Body of pancreas (tissue), 4 donors: Measurements from ENCODE around the gene MGAT5. TPM values are rescaled to one million over a fixed set of nuclear protein-coding genes. Genes with fewer than 3 reads are reported as not detected.

ENCODE experiments used
- ATAC-seq: fragments of 150-250 bp; one replicate; pipeline ENCODE4 v1.9.1; 2016
- DNase-seq, 4 donors: peaks; one replicate each; pipeline ENCODE4 v3.0.0-alpha.2; 2019
- H3K27ac ChIP-seq, 4 donors: fragments of 200-600 bp; sonication (generic); 1 replicate in 3 of 4; 2 replicates in 1 of 4; pipeline versions ENCODE4 v1.5.1 to v1.6.1; 2016 to 2019; ENCODE audit warnings: mild to moderate bottlenecking in 1 of 4, mixed read lengths in 1 of 4, moderate library complexity in 1 of 4
- H3K27me3 ChIP-seq, 2 donors: fragments of 200-600 bp; sonication (generic); one replicate each; pipeline ENCODE4 v1.6.0; 2016; ENCODE audit warnings: mild to moderate bottlenecking in 1 of 2
- H3K36me3 ChIP-seq, 2 donors: fragments of 200-600 bp; sonication (generic); replicated peaks in 1 of 2; 2 replicates each; pipeline ENCODE4 v1.5.1; 2016; ENCODE audit warnings: low read depth in 2 of 2; ENCODE audit not compliant: insufficient read depth in 1 of 2
- H3K4me1 ChIP-seq: fragments of 200-600 bp; sonication (generic); one replicate; pipeline ENCODE4 v1.6.0; 2016
- H3K4me3 ChIP-seq, 2 donors: fragments of 200-600 bp; sonication (generic); 1 replicate in 1 of 2; 2 replicates in 1 of 2; pipeline ENCODE4 v1.5.1; 2016 to 2019
- H3K9me3 ChIP-seq, 3 donors: fragments of 200-600 bp; sonication (generic); 1 replicate in 2 of 3; 2 replicates in 1 of 3; pipeline ENCODE4 v1.5.1; 2016
- POLR2A ChIP-seq, 3 donors: fragments of 450-650 bp; IDR thresholded peaks; one replicate each; pipeline ENCODE4 v1.6.1; 2016; ENCODE audit warnings: antibody characterized with exemption in 3 of 3, mild to moderate bottlenecking in 2 of 3
- WGBS, 2 donors: methylation state at CpG; one replicate each; pipeline ENCODE4 v1.1.5; 2017; 5-methylcytosine and 5-hydroxymethylcytosine counted together
- intact Hi-C: fragments of 100-400 bp; cut with DNase I; formaldehyde crosslinking; loops from one replicate; pipeline ENCODE4 v1.15.1; 2023
- total RNA-seq, 2 donors: library from RNA; depleted of rRNA; stranded (reverse); fragments of >200 nt; gene quantifications; one replicate each; pipeline ENCODE4 v1.1.0, GENCODE V29; 2016
- TF ChIP-seq, protein P1 (sequence below), 7 experiments: fragments of 450-650 bp in 4 of 7; fragments of 200-600 bp in 3 of 7; sonication (generic) in 3 of 7; IDR thresholded peaks; one replicate each; pipeline ENCODE4 v1.5.1; 2016 to 2019; ENCODE audit warnings: antibody characterized with exemption in 7 of 7

The MGAT5 gene
- total RNA-seq, 2 donors from 2014 or later = 15.8 to 16.3 TPM

DNA sequence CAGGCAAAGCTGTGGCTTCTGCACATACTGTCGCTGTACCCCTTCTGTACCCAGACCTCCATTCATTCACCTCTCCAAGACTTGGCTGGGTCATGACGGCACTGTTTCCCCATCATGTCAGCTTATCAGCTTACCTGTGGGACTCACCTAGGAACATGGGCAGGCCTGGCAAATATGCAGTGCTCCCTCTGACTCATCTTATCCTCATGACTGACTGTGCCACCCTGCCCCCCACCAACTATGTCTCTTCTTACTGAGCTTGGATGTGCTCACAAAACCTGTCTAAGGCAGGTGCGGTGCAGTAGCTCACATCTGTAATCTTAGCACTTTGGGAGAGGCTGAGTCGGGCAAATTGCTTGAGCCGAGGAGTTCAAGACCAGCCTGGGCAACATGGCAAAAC, 152.4 kb downstream of the MGAT5 start:
- Histone ChIP-seq H3K4me3 (no peak overlapping the region), H3K27ac (no peak overlapping the region), H3K36me3 (no peaks in the 10 kb centered on the region), H3K9me3 (no peaks in the 10 kb centered on the region), H3K4me1 (peaks cover 24% of the 10 kb centered on the region), H3K27me3 (no peaks in the 10 kb centered on the region)
- no peak for TF ChIP-seq POLR2A (IDR thresholded peaks at IDR 0.05)
- TF ChIP-seq, protein P1, sequence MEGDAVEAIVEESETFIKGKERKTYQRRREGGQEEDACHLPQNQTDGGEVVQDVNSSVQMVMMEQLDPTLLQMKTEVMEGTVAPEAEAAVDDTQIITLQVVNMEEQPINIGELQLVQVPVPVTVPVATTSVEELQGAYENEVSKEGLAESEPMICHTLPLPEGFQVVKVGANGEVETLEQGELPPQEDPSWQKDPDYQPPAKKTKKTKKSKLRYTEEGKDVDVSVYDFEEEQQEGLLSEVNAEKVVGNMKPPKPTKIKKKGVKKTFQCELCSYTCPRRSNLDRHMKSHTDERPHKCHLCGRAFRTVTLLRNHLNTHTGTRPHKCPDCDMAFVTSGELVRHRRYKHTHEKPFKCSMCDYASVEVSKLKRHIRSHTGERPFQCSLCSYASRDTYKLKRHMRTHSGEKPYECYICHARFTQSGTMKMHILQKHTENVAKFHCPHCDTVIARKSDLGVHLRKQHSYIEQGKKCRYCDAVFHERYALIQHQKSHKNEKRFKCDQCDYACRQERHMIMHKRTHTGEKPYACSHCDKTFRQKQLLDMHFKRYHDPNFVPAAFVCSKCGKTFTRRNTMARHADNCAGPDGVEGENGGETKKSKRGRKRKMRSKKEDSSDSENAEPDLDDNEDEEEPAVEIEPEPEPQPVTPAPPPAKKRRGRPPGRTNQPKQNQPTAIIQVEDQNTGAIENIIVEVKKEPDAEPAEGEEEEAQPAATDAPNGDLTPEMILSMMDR (IDR thresholded peaks at IDR 0.05) = no peak
- WGBS, 2 donors = 91 to 92% methylated on average over 5 of the region's 5 CpGs
- no peak for ATAC-seq
- intact Hi-C loops = no loop called here
- DNase-seq = peak in 3 of 4 donors; percentile 9 to 60 (median 18)

DNA sequence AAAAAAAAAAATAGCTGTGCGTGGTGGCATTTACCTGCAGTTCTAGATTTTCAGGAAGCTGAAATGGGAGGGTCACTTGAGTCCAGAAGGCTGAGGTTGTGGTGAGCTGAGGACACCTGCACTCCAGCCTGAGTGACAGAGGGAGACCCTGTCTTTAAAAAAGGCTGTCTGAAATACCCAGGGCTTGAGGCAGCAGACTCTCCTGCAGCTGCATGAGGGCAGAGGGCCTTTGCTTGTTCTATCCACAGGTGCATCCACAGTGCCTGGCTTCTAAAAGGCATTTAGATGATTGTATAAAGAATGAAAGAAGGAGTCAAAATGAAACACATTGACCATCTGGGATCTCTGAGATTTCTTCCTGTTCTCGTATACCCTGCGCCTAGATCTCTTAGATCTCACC, 152.9 kb downstream of the MGAT5 start:
- no peak overlapping the region for H3K4me3 ChIP-seq
- H3K27ac ChIP-seq = no peak overlapping the region
- ATAC-seq (no peak), DNase-seq (no peak)
- peaks cover 26% of the 10 kb centered on the region for H3K4me1 ChIP-seq
- intact Hi-C loops = no loop called here
- no peaks in the 10 kb centered on the region for H3K36me3 ChIP-seq
- H3K27me3 ChIP-seq = no peaks in the 10 kb centered on the region
- TF ChIP-seq POLR2A (IDR thresholded peaks at IDR 0.05) = no peak
- TF ChIP-seq, protein P1 (IDR thresholded peaks at IDR 0.05) = no peak
- H3K9me3 ChIP-seq = no peaks in the 10 kb centered on the region
- WGBS, 2 donors = 94 to 95% methylated on average over 3 of the region's 3 CpGs

DNA sequence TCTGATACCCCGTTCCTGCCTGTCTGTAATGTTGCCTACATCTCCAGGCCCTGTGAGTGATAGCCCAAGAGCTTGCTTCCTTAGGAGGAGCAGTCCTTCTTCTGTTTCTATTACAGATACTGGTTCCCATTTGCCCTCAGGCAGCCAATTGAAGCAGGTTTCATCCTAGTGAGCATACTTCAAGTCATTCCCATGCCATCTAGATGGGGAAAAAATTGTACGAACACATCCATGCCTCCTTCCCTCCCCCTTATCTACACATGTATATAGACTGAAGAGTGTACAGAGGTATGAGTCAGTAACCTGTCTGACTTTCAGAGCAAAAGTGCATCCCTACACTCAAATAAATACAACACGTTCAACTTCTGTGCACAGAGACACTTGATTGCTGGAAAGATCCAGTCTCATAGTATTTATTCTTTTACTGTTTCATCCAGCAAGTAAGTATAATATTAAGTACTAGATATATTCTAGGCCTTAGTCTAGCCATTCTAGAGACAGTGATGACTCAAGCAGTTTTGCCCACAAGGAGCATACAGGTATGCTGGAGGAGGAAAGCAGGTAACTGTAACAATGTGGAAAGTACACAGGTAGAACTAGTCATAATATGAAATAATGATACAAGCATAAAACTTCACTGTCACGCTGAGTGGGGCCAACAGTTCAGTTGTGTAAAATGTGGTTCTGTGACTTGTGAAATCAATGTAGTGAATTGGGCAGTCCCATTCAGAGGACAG, 153.4 kb downstream of the MGAT5 start:
- no peak for TF ChIP-seq POLR2A (IDR thresholded peaks at IDR 0.05)
- TF ChIP-seq, protein P1 (IDR thresholded peaks at IDR 0.05) = no peak
- Histone ChIP-seq H3K9me3 (no peaks in the 10 kb centered on the region), H3K36me3 (no peaks in the 10 kb centered on the region), H3K4me1 (peaks cover 26% of the 10 kb centered on the region), H3K27me3 (no peaks in the 10 kb centered on the region), H3K27ac (no peak overlapping the region), H3K4me3 (no peak overlapping the region)
- 87 to 93% methylated on average over 4 of the region's 4 CpGs for WGBS, 2 donors
- no peak for DNase-seq
- ATAC-seq = no peak
- intact Hi-C loops = no loop called here

DNA sequence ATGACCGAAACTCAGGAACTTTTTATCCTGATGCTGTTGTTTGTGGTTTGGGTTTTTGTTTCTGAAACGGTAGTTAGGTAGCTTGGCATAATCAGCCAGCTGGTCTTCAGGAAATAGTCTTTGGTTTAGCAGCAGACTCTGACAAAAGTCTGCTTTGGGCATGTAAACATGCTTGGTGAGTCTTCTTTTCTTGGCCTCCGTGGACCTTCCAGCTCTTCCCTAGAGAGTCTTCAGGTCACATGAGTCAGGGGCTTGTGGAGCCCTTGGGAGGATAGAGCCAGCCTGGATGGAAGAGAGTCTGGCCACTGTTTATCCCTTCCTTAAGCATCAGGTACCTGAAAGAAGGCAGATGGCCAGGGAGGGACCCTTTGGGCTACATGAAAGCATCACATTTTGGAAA, 154.5 kb downstream of the MGAT5 start:
- WGBS, 2 donors = 69 to 87% methylated on average over 3 of the region's 3 CpGs
- no peaks in the 10 kb centered on the region for H3K9me3 ChIP-seq
- DNase-seq (no peak), ATAC-seq (no peak)
- no peak overlapping the region for H3K4me3 ChIP-seq
- no peak overlapping the region for H3K27ac ChIP-seq
- H3K36me3 ChIP-seq = no peaks in the 10 kb centered on the region
- TF ChIP-seq, protein P1 (IDR thresholded peaks at IDR 0.05) = no peak
- no peak for TF ChIP-seq POLR2A (IDR thresholded peaks at IDR 0.05)
- no peaks in the 10 kb centered on the region for H3K27me3 ChIP-seq
- intact Hi-C loops = no loop called here
- peaks cover 30% of the 10 kb centered on the region for H3K4me1 ChIP-seq

DNA sequence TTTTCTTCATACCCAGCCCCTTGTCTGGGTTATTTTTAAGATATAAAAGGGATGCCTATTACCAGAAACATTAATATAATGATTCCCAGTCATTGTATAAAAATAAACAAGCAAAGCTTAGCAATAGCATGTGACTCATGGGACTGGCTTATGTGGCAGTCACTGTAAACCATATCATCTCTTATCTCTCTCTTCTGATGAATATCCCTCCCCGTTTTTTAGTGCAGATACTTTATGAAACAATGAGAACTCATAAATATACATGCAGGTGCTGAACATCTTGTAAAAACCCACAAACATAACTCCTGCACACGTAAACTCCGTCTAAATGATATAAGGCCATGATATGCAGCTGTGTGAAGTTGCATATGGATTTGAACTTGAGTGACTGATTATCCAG, 154.9 kb downstream of the MGAT5 start:
- TF ChIP-seq, protein P1 (IDR thresholded peaks at IDR 0.05) = no peak
- TF ChIP-seq POLR2A (IDR thresholded peaks at IDR 0.05) = no peak
- Histone ChIP-seq H3K27ac (no peak overlapping the region), H3K4me3 (no peak overlapping the region), H3K36me3 (no peaks in the 10 kb centered on the region), H3K4me1 (peaks cover 28% of the 10 kb centered on the region), H3K9me3 (no peaks in the 10 kb centered on the region), H3K27me3 (no peaks in the 10 kb centered on the region)
- WGBS, 2 donors = 51 to 54% methylated on average over 3 of the region's 3 CpGs
- intact Hi-C loops = no loop called here
- no peak for DNase-seq
- ATAC-seq = no peak
